GM12878 (cell line): Measurements from ENCODE around the gene STK32A. TPM values are rescaled to one million over a fixed set of nuclear protein-coding genes. Genes with fewer than 3 reads are reported as not detected.

ENCODE experiments used
- ATAC-seq: fragments of 200-7000 bp; cut with Tn5 transposase; 3 replicates; pipeline ENCODE4 v1.9.1; 2020; ENCODE audit warnings: mild to moderate bottlenecking, moderate library complexity
- BruUV-seq: library from RNA; stranded (reverse); fragments of 400-500 nt; replicated peaks from 2 replicates; lab custom pipeline; 2021; lab: Mats Ljungman, UMichigan
- CTCF ChIA-PET: fragments of 300-600 bp; sonication (Branson Sonifier 250); formaldehyde crosslinking; extraction: SDS; loops from one replicate; lab custom pipeline; 2021; ENCODE audit warnings: inconsistent platforms; lab: Yijun Ruan, JAX
- POLR2A ChIA-PET: fragments of 350-600 bp; formaldehyde crosslinking; extraction: SDS; loops from one replicate; lab custom pipeline; 2021; ENCODE audit warnings: inconsistent platforms; lab: Charles Lee
- RAD21 ChIA-PET: fragments of 300-600 bp; sonication (Branson Sonifier 250); formaldehyde crosslinking; loops from one replicate; lab custom pipeline; 2023; ENCODE audit warnings: antibody characterized with exemption; ENCODE audit not compliant: unreplicated experiment; lab: Charles Lee
- SMC1A ChIA-PET: fragments of 300-600 bp; sonication (Branson Sonifier 250); formaldehyde crosslinking; loops from one replicate; lab custom pipeline; 2023; ENCODE audit not compliant: unreplicated experiment, uncharacterized antibody; lab: Charles Lee
- DNase-seq: peaks from one replicate; pipeline ENCODE4 v3.0.0-alpha.2; 2011; ENCODE audit warnings: low read depth, low spot score
- FAIRE-seq: peaks from 3 replicates; lab custom pipeline; 2011; peaks lifted over from hg19 to GRCh38; lab: Jason Lieb, UNC
- H2AFZ ChIP-seq: 2 replicates; pipeline ENCODE4 v1.6.0; 2011; ENCODE audit warnings: low read depth, low read length, control low read depth; ENCODE audit not compliant: control insufficient read depth
- H3K27ac ChIP-seq: 2 replicates; pipeline ENCODE4 v1.5.1; 2011; ENCODE audit warnings: control low read depth; ENCODE audit not compliant: control insufficient read depth, insufficient read depth
- H3K27me3 ChIP-seq, 2 experiments: replicated peaks in 1 of 2; 2 replicates each; pipeline versions ENCODE4 v1.6.0 to v1.6.1; 2011; ENCODE audit warnings: low read length in 1 of 2; ENCODE audit not compliant: control insufficient read depth in 2 of 2, insufficient read depth in 2 of 2
- H3K36me3 ChIP-seq, 2 experiments: 2 replicates each; pipeline ENCODE4 v1.5.1; 2011; ENCODE audit warnings: low read length in 1 of 2; ENCODE audit not compliant: control insufficient read depth in 2 of 2, insufficient read depth in 2 of 2
- H3K4me1 ChIP-seq: 2 replicates; pipeline ENCODE4 v1.6.1; 2011; ENCODE audit warnings: mild to moderate bottlenecking, low read length, moderate library complexity, mixed read lengths; ENCODE audit not compliant: control insufficient read depth, insufficient read depth
- H3K4me2 ChIP-seq: 2 replicates; pipeline ENCODE4 v1.6.0; 2011; ENCODE audit warnings: control low read depth; ENCODE audit not compliant: control insufficient read depth, insufficient read depth
- H3K4me3 ChIP-seq: fragments of 200-600 bp; sonication (generic); 2 replicates; pipeline ENCODE4 v1.5.1; 2016
- H3K79me2 ChIP-seq: 2 replicates; pipeline ENCODE4 v1.6.0; 2011; ENCODE audit warnings: low read length; ENCODE audit not compliant: control insufficient read depth, insufficient read depth
- H3K9ac ChIP-seq: 2 replicates; pipeline ENCODE4 v1.8.0; 2011; ENCODE audit warnings: low read length, control low read depth, mixed read lengths; ENCODE audit not compliant: control insufficient read depth, insufficient read depth
- H3K9me3 ChIP-seq: replicated peaks from 3 replicates; pipeline ENCODE4 v1.5.1; 2011; ENCODE audit warnings: mild to moderate bottlenecking, low read length; ENCODE audit not compliant: control insufficient read depth, insufficient read depth
- H4K20me1 ChIP-seq: 2 replicates; pipeline ENCODE4 v1.6.0; 2011; ENCODE audit not compliant: control insufficient read depth, insufficient read depth
- CHD2 ChIP-seq: IDR thresholded peaks from 2 replicates; pipeline ENCODE4 v1.6.1; 2011; ENCODE audit warnings: low read depth, low read length, improper control_type of control experiment, borderline replicate concordance
- EP300 ChIP-seq, 2 experiments: fragments of 150-350 bp in 1 of 2; IDR thresholded peaks; 2 replicates each; pipeline ENCODE4 v1.6.1; 2011 to 2012; ENCODE audit warnings: low read depth in 2 of 2, low read length in 2 of 2, borderline replicate concordance in 1 of 2, improper control_type of control experiment in 1 of 2, inconsistent platforms in 1 of 2; ENCODE audit not compliant: control insufficient read depth in 1 of 2
- POLR2AphosphoS2 ChIP-seq: IDR thresholded peaks from 2 replicates; pipeline ENCODE4 v1.6.1; 2011; ENCODE audit warnings: low read depth, mild to moderate bottlenecking, low read length, improper control_type of control experiment, moderate library complexity
- RAD21 ChIP-seq: IDR thresholded peaks from 2 replicates; pipeline ENCODE4 v1.6.1; 2011; ENCODE audit warnings: mild to moderate bottlenecking, low read depth, low read length, moderate library complexity; ENCODE audit not compliant: insufficient read depth
- RUNX3 ChIP-seq: IDR thresholded peaks from 2 replicates; pipeline ENCODE4 v1.6.1; 2012; ENCODE audit warnings: low read length, inconsistent platforms
- SMAD1 ChIP-seq: fragments of 450-650 bp; IDR thresholded peaks from 2 replicates; pipeline ENCODE4 v1.6.1; 2018; ENCODE audit warnings: mild to moderate bottlenecking, low read depth; ENCODE audit not compliant: partially characterized antibody
- WGBS: methylation state at CpG from one replicate; pipeline ENCODE4 v1.1.6; 2016; ENCODE audit warnings: low lambda C conversion rate; ENCODE audit not compliant: insufficient replicate concordance, insufficient coverage; ENCODE audit errors: missing lambda C conversion rate; 5-methylcytosine and 5-hydroxymethylcytosine counted together
- in situ Hi-C: fragments of 300-500 bp; cut with MboI; formaldehyde crosslinking; loops from 9 replicates; pipeline ENCODE4 v1.14.3; 2018; ENCODE audit warnings: mixed read lengths
- intact Hi-C: fragments of 100-400 bp; cut with micrococcal nuclease; formaldehyde crosslinking; loops from one replicate; pipeline ENCODE4 v1.14.2; 2022; ENCODE audit not compliant: unreplicated experiment
- polyA plus RNA-seq, 11 experiments: library from polyadenylated mRNA; depleted of rRNA in 4 of 11; unstranded in 6 of 11; stranded (reverse) in 5 of 11; fragments of >200 nt; fragmentation: Nextera tagmentation in 4 of 11; fragmentation: Illumina TruSeq in 1 of 11; extraction: Ambion mirVana in 4 of 11; extraction: Trizol in 1 of 11; gene quantifications; 1 replicate in 1 of 11; 2 replicates in 10 of 11; pipeline versions ENCODE4 v1.2.1 to v1.2.3, GENCODE V29; 2011 to 2016; ENCODE audit warnings: inconsistent platforms in 2 of 11, missing spikeins in 2 of 11, low read depth in 1 of 11
- total RNA-seq, 4 experiments: library from RNA; depleted of rRNA in 3 of 4; stranded (reverse); fragments of >200 nt in 3 of 4; fragmentation: Illumina TruSeq in 1 of 4; extraction: Trizol in 1 of 4; gene quantifications; 2 replicates each; pipeline versions ENCODE4 v1.2.1 to v1.2.3, GENCODE V29; 2013 to 2021

STK32A gene
- total and polyA plus RNA-seq, 10 of the 15 experiments (the other 5 are each of a cell fraction or from before 2014, with no cell fraction given), result under 0.01 to 0.10 TPM; not detected in 8

DNA sequence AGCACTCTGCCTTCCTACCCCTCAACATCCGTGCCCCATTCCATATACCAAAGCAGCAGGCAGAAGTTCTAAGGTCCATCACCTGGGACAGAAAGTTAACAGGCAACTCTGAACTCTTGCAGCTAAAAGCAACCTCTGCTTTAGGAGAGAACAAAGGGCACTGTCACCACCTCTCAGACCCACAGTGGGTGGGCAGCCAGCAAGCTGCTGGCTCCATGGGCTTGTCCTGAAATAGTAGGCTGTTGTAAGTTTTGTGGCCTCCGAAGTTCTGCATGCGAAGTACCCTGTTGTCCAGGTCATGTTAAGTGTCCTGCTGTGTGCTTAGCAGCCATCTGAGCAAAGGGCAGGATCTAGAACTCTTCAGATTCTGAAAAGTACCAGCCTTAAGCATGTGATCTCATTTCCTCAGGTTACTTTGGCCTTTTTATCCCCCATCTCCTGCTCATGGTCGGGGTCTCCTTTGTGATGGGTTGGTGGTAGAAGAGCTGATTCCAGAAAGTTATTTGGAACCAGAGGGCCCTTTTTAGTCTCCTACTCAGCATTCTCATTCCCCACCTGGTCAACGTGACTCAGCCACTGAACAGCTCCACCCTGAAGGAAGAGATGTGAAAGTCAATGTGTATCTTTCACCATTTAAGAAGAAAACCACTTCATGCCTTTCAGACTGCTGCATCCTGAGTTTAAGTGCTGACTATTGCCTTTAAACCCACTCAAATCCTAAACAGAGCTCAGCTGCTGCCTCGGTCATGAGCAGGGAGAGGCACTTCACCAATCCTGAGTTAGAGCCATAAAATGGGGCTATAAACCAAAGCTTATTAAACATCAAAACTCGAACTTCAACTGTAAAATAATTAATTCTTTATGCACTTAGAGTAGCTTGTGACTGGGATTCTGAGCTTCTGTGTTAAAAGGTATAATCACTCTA is 153.6 kb downstream of the STK32A start:
- BruUV-seq, result no TSS peak
- POLR2A ChIA-PET, result no interaction called here
- SMC1A ChIA-PET, result interaction anchor here (0.6 to 3.3 kb wide), 7 partner anchors 9 to 291 kb away, joined by 3 to 11 read pairs (median 3); no protein-coding TSS in a partner anchor
- Histone ChIP-seq H3K9ac (no peak overlapping the region), H3K4me3 (no peak overlapping the region), H3K36me3 (no peaks in the 10 kb centered on the region), H2AFZ (no peak overlapping the region), H3K27ac (no peak overlapping the region), H3K4me2 (no peak overlapping the region), H3K79me2 (no peaks in the 10 kb centered on the region), H3K9me3 (no peaks in the 10 kb centered on the region), H3K4me1 (no peaks in the 10 kb centered on the region), H4K20me1 (no peaks in the 10 kb centered on the region), H3K27me3 (peaks cover 0 to 5% of the 10 kb centered on the region in 2 experiments; a peak in 3 of 4 replicates)
- DNase-seq (no peak), ATAC-seq (no peak), FAIRE-seq (no peak)
- RAD21 ChIA-PET, result interaction anchor here (0.8 kb wide), 1 partner anchor 19 kb away, joined by 3 read pairs; no protein-coding TSS in a partner anchor
- intact Hi-C loops, result no loop called here
- 13% methylated on average over 7 of the region's 7 CpGs for WGBS
- TF ChIP-seq RAD21 (no peak), SMAD1 (no peak), POLR2AphosphoS2 (no peak), RUNX3 (no peak), EP300 (IDR thresholded peaks at IDR 0.05; ENCODE audit: borderline replicate concordance in 1 of 2, control insufficient read depth in 1 of 2, low read depth in 2 of 2, low read length in 2 of 2) (no peak), CHD2 (no peak)
- in situ Hi-C loops, result no loop called here
- CTCF ChIA-PET, result interaction anchor here (0.6 to 3.0 kb wide), 9 partner anchors 9 to 200 kb away, joined by 3 to 15 read pairs (median 4); no protein-coding TSS in a partner anchor
